ENCODE results near the gene MCM5.
A peak's percentile ranks its signal among the peaks of the same experiment; 100 is the strongest.

MCM5 gene

DNA sequence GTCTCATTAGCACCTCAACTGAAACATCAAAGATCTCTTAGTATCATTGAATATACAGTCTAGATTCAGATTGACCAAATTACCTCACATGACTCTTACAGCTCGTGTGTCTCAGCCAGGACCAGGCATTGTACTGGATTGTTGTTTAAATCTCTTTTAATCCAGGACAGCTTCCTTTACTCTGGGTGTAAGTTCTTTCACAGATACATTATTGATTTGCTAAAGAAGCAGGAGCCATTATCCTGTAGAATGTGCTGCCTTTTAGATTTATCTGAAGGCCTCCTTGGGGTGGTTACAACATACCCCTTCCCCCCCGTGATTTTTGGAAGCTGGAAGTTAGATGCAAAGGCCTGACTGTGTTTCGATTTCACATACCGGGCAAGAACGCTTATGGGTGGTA is 4.2 kb downstream of the MCM5 start:
- DNase-seq, result no peak

DNA sequence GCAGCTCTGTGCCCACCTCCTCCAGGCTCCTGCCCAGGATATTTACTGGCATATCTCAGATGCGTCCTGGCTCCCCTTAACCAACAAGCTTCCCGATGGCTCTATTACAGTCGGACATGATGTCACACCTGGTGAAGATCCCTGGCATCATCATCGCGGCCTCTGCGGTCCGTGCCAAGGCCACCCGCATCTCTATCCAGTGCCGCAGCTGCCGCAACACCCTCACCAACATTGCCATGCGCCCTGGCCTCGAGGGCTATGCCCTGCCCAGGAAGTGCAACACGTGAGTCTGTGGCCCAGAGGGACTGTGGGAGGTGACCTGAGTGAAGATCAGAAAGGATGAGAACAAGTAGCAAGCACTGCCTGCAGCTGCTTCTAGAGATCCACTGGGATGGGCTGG is 6.5 kb downstream of the MCM5 start:
- DNase-seq, result no peak

DNA sequence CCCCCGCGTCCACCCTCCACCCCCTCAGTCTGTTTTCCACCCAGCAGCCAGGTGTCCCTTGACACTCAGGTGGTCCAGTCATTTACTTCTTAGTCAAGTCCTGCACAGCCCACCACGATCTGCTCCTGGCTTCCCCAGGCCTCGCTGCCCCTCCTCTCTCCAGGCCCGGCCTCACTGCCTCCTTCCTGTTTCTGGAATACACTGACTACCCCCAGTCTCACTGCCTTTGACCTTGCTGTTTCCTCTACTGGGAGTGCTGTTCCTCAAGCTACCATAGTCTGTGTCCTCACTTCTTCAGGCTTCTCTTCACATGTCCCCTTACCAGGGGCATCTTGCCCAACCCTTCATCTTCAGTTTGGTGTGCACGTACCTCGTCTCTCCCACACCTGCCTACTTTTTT is 7.4 kb downstream of the MCM5 start:
- DNase-seq, result no peak

DNA sequence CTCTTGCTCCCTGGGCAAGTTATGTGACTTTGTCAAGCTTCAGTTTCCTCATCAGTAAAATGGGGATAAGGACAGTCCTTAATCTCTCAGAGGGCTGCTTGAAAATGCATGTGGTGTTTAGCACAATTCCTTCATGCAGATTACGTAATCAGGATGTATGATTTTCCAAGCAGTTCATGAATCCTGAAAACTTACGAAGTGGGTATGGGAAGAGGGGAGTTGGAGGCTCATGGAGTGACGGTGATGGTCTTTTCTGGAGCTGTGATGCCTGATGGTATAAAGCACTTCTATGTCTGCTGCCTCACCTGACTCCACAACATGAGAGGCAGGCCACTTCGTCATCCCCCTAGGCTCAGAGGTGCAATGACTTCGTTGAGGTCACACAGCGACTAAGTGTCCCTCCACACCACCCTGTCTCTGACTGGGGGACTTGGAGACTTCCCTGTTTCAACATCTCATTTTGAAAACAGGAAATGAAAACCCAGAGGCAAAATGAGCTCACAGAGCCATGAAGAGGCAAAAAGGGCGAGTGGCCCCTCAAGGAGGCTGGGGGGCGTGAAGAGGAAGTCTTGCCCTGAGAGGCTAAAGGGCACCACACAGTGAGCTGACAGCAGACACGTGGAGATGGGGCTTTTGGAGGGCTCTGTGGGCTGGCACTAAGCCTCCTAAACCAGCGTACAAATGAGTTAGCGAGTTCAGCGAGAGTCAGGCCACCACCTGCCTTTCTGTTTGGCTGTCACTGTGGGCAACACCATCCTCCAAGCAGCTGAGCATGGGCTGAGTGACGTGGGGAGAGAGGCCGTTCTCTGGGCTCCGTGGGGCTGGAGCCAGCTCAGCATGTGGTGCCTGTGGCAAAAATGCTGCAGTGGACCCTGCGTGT is 10.1 kb downstream of the MCM5 start:
- no peak for DNase-seq

DNA sequence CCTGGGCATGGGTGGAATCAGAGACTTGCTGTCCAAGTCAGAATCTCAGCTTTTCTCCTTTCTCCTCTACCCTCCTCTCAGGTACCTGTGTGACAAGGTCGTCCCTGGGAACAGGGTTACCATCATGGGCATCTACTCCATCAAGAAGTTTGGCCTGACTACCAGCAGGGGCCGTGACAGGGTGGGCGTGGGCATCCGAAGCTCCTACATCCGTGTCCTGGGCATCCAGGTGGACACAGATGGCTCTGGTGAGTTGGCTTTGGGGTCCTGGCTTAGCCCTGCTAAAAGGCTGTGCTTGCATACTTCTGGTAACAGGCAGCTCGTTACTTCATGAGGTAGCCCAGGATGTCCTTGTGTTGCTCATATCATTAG is 10.7 kb downstream of the MCM5 start:
- DNase-seq, result no peak

DNA sequence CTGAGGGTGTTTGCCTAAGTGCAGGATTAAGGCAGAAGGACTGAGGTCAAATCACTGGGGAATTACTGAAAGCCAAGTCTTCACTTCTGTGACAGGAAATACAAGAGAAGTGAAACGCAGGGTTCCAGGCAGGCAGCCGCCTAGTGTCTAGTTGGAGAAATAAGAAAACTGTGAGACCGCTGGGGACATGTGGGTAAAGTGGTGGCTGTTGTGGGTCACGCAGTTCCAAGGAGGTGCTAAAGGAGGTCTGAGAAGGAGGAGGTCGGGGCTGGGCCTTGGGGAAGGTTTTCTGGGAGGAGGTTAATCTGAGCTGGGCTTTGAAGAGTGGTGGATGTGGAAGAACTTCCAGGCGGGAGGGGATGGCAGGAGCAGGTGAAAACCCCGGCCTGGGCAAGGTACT is 11.2 kb downstream of the MCM5 start:
- no peak for DNase-seq

DNA sequence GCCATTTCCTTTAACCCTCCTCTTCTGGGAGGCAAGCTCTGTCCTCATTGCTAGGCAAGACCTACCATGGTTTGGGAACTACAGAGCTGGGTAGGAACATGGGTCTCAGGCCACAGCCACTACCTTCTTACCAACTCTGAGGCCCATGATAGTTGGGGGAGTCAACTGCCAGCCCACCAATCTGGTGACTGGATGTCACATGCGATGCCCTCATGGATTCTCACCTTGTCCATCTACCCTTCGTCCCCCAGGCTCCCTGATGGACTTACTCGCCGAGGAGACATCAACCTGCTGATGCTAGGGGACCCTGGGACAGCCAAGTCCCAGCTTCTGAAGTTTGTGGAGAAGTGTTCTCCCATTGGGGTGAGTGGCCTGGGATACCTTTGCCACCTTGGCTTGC is 13.7 kb downstream of the MCM5 start:
- DNase-seq, result no peak

DNA sequence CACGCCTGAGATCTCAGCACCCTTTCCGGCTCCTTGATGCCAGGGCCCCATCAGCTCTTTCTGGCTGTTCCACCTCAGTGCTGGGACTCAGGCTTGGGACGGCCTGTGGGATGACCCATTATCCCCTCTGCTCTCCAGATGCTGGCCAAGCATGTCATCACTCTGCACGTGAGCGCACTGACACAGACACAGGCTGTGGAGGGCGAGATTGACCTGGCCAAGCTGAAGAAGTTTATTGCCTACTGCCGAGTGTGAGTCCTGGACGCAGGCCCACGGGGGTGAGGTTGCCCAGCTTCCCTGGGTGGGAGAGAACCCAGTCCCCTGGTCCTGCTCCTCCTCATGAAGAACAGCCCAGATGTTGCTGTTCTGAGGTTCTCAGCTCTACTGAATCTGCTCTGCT is 17.7 kb downstream of the MCM5 start:
- DNase-seq, result no peak

DNA sequence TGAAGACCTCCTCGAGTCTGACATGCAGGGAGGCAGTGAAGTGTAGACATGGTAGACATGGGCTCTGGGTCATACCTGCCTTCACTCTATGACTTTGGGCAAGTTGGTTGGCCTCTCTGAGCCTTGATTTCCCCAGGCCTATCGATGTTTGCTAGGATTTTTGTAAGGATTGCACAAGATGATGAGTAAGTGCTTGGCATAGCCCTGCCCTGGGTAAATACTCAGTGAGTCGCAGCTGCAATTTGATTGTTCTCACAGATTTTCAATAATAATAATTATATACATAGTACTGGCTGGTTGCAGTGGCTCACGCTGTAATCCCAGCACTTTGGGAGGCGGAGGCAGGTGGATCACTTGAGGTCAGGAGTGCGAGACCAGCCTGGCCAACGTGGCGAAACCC is 18.1 kb downstream of the MCM5 start:
- DNase-seq, result no peak

DNA sequence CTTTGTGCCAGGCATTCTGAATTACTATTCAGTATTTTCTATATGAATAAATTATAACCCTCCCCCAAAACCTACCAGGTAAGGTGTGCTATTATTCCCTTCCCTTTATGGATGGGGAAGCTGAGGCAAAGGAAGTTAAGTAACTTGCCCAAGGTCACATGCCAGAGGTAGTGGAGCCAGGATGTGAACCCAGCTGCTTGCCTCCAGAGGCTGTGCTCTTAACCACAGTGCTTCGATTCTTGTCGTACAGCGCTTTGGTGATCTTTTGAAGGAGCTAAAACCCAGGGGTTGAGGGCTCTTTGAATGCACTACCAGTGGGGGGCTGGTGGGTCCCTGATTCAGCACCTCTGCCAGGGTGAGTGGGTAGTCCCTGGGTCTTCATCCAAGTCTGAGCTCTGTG is 18.8 kb downstream of the MCM5 start:
- DNase-seq, result no peak

DNA sequence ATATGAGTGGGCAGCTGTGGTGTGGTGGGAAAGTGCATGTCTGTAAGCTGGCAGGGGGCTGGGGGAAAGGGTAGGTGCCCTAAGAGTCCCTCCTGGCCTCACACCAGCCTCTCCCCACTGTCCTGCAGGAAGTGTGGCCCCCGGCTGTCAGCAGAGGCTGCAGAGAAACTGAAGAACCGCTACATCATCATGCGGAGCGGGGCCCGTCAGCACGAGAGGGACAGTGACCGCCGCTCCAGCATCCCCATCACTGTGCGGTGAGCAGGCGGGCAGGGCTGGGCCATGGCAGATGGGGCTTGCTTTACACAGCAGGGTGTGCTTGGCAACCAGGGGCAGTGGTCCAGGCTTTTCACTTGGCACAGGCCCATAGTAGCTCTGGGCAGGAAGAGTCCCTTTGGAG is 19.8 kb downstream of the MCM5 start:
- no peak for DNase-seq

DNA sequence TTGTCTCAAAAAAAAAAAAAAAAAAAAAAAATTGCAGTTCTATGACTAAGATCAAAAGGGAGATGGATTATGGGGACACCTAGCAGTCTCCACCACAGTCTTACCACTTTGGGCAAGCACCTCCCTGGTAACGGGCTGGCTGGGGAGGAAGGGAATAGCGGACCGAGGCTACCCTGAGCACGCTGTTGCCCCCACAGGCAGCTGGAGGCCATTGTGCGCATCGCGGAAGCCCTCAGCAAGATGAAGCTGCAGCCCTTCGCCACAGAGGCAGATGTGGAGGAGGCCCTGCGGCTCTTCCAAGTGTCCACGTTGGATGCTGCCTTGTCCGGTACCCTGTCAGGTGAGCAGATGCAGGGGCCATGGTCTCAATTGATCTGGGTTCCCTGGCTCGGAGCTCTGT is 21.2 kb downstream of the MCM5 start:
- DNase-seq, result no peak

DNA sequence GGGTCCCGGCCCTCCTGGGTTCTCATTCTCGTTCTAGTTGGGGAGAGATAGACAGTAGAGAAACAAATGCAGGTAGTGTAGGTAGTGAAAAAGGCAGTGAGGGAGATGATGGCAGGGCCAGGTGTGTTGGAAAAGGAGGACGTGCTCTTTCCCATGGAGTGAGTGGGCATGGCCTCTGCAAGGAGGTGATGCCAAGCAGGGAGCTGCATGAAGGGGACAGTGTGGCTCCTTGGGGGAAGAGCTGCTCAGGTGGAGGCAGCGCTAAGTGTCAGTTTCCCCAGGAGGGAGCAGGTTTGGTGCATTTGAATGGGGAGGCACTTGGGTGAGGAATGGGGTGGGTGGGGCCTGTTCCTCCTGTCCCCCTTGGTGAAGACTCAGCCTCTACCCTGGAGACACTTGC is 22.2 kb downstream of the MCM5 start:
- DNase-seq, result no peak

DNA sequence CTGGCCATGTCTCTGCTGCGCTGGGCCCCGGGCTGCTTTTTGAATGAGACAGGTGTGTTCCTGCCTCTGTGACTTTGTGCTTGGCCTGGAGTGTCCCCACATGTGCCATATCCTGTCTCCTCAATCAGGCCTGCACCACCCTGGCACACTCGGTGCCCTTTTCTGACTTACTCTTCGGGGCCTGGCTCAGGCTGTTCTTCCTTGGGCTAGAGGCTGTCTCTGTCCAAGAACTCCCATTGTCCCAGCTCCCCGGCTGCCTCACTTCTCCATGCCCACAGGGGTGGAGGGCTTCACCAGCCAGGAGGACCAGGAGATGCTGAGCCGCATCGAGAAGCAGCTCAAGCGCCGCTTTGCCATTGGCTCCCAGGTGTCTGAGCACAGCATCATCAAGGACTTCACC is 23.0 kb downstream of the MCM5 start:
- no peak for DNase-seq

DNA sequence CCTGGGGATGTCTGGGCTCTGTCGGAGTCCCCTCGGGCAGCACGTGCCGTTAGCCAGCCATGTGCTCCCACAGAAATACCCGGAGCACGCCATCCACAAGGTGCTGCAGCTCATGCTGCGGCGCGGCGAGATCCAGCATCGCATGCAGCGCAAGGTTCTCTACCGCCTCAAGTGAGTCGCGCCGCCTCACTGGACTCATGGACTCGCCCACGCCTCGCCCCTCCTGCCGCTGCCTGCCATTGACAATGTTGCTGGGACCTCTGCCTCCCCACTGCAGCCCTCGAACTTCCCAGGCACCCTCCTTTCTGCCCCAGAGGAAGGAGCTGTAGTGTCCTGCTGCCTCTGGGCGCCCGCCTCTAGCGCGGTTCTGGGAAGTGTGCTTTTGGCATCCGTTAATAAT is 24.1 kb downstream of the MCM5 start:
- no peak for DNase-seq

DNA sequence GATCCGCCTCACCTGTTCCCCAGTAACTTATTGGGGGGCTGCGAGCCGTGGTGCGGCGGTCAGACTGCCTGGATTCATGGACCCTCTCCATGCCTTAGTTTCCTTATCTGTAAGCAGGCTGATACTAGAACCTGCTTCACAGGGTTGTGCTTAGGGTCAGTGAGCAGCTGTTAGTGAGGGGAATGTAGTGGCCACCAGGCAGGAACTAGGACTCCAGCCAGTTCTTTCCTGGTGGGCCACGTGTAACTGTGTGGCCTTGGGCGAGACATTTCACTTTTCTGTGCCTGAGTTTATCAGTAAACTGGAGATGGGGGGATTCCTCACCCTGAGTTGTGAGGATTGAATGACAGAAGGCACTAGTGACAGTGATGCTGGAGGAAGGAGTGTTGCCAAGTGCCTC is 24.8 kb downstream of the MCM5 start:
- no peak for DNase-seq

DNA sequence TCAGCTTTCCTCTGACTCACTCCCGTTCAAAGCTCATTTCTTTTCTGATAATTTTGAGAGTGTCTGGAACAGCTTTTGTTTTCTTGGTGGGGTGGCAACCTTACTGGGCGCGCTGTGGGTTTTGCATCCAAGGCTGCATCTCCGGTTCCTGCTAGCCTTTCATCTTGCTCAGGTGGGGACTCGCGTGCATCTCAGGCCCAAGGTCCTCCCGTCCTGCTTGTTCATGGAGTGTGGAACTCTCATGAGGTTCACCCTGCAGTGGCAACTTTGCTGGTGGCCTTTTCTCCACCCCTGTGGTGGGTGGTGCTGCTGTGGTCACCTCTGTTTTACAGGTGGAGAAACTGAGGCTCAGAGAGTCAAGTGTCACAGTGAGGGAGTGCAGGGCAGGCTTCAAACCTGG is 25.6 kb downstream of the MCM5 start:
- no peak for DNase-seq

DNA sequence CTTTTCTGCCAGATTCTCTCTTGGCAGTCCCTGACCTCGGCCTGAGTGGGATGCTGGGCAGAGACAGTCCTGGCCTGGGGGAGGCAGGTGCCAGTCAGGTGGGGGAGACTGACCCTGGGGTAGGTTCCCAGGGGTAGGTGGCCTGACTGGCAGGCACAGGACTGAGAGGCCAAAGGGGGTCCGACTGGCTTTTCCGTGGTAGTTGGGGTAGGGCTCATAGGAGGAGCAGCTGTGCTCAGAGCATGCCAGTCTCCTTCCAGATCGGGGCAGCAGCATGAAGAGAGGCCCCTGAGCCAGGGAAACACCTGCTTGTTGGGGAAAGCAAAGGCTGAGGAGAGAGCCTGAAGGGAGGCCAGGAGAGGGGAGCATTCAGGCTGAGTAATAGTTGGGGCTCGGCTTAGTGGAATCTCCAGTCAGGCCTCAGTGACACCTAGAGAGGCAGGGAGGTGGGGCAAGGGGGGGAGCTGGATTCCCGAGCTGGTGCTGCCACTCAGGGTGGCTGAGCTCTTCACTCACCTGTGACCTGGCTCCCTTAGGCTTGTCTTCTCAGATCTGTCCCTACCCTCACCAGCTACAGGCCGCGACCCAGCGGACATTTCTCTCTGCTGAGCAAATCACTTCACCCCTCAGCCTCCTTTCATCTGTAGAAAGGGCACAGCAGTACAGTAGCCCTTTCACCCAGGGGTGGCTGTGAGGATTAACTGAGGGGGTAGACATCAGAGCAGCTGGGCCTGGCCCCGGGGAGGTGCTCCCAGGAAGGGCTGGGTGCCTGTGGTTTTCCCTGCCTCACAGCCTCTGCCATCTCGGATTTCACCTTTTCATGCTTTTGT is 26.2 kb downstream of the MCM5 start:
- no peak for DNase-seq

DNA sequence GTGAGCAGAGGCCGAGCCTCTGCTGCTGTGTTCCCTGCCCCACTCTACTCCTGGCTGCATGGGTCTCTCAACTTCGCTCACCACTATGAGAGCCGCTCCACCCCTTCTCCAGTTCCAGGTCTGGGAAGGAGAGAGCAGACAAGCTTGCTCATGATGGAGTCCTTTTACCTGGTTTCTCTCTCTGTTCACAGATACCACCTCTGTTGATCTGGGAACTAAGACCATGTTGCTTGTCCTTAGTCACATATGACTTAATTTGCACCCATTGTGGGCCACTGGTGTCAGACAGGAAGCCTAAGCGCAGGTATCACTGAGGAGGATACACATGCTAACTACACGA is 26.8 kb downstream of the MCM5 start:
- DNase-seq, result no peak

DNA sequence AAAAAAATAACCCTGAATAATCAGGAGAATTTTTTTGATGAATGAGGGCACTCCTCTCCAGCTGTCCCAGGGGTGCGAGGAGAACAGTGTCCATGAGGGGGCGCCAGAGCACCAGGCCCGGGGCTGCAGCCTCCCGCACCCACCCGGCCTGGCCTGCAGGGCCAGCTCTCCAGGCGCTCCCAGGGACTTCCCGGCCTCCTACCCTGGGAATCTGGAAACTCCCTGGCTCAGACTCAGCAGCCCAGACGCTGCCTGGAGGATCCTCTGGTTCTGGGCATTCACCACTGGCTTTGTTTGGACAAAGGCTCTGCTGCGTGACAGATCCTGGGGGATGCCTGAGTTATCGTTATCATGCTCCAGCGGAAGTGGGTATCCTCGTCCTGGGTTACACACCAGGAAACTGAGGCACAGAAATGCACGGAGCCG is 31.0 kb downstream of the MCM5 start:
- DNase-seq, result peak; percentile 58

DNA sequence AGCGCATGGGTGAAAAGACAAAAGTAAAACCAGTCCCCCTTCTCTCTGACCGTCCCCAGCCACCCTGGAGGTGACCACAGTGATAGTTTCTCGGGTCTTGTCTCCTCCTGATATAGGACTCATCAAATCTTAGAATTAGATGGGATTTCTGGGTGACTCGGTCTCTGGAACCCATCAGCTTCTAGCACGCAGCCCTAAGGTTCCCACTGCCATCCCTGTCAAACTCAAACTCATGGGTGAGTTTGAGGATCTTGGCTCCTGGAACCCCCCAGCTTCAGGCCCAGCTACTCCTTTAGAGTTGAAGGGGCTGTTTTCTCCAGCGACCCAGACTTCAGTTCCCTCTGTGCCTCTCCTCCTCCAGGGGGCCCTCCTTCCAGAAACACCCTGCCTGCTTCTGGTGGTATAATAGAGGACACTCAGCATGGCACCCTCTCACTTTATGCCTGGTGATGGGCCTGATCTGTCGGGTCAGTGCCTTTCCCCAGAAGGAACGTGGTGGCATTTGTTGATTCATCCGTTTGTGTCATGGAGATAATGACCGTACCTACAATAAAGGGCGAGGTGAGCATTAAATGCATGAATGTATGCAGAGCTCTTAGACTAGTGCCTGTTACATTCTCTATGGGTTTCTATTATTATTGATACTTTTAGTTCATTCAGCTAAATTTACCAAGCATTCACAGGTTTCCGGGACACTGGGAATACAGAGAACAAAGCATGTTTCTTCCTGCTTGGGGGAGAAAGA is 31.7 kb downstream of the MCM5 start:
- no peak for DNase-seq

DNA sequence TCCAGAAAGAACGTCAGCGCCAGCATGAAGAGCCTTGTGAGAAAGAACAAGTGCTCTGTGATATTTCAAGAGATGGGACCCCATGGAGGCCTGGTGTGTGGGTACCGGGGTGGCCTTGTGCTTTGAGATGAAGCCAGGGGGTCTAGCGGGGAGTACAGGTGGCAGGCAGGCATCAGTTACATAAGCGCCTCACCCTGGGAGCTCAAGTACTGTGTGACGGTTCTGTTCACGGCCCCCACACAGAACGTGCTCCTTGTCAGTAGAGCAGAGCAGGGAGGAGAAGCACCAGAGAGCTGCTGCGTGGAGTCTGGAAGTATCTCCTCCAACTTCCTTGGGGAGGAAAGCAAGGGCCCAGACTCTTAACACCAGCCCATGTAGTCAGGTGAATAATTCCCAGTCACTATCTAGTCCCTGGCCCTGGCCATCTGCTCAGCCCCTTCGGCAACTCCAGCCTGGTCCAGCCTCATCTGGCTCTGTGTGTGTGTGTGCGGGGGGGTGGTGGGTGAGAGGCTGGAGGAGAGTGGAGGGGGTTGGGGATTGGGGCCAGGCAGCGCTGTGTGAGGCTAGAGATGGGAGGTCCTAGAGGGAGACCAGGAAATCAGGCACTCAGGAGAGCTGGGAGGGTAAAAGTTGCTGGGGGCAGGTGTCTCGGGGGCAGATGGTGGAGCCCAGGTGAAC is 32.4 kb downstream of the MCM5 start:
- DNase-seq, result no peak

DNA sequence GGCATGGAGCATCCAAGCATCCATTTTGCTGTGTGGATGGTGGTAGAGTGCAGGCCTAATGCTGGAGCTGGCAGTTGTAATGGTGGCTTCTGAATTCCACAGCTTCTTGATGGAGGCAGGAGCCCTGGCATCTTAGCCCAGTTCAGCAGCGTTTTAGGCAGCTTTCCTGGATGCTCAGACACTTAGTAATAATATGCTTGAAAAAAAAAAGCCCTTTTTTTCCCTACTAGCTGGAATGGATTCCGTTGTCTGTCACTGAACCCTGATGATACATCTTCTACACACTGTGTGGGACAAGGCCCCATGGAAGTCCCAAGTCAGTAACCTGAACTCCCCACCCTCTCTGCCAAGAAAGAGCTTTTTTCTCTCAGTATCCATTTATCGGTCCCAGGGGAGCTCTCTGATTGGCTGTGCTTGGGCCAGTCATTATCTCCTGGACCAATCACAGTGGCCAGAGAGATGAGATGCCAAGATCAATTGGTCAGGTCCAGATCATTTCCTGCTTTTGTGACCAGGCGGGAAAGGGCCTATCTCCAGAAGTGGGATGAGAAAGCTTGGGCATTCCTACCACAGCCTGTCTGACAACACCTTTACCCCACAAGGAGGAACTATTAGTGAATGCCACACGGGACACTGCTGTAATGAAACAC is 34.2 kb downstream of the MCM5 start:
- no peak for DNase-seq

Measured in activated T-cell treated with anti-CD3 and anti-CD28 coated beads for 4 hours (primary cell).